ENCODE measurements around the gene CREB3L2. TPM values are rescaled to one million over a fixed set of nuclear protein-coding genes. Genes with fewer than 3 reads are reported as not detected.

The CREB3L2 gene
- total RNA-seq, 1 experiment from 2014 or later: 41.2 TPM

- no peaks in the 10 kb centered on the region for H3K27me3 ChIP-seq (ENCODE audit: insufficient read depth, low read depth)
- intact Hi-C loops (cut with micrococcal nuclease; ENCODE audit: unreplicated experiment): no loop called here
- H4K20me1 ChIP-seq (ENCODE audit: insufficient read depth): no peaks in the 10 kb centered on the region
- H3K9me3 ChIP-seq (ENCODE audit: insufficient read depth, low read depth): 0 out of 2 replicates have a peak, but pooled peaks cover 3% of the 10 kb centered on the region
- peaks cover 68% of the 10 kb centered on the region for H3K79me2 ChIP-seq (ENCODE audit: low read depth)
- H3K4me3 ChIP-seq: no peak overlapping the region
- DNase-seq: no peak
- TF ChIP-seq EZH2 (IDR thresholded peaks at IDR 0.05; ENCODE audit: low read depth): no peak
- no peak for TF ChIP-seq CTCF (conservative IDR thresholded peaks at IDR 0.05)
- H2AFZ ChIP-seq: no peak overlapping the region
- no peak overlapping the region for H3K27ac ChIP-seq
- no peak overlapping the region for H3K4me2 ChIP-seq
- no peaks in the 10 kb centered on the region for H3K36me3 ChIP-seq (ENCODE audit: low read depth)
- no peaks in the 10 kb centered on the region for H3K9me2 ChIP-seq (ENCODE audit: insufficient read depth)
- POLR2A ChIA-PET (ENCODE audit: unreplicated experiment): no interaction called here
- CTCF ChIA-PET: no interaction called here
- BruUV-seq (replicated peaks): no TSS peak
- H3F3A ChIP-seq (ENCODE audit: insufficient read depth, low read depth): peaks cover 28% of the 10 kb centered on the region
- peaks cover 27% of the 10 kb centered on the region for H3K4me1 ChIP-seq (replicated peaks; ENCODE audit: insufficient read depth)
Measured at GRCh38 chr7:137974766-137975165, 27.1 kb downstream of the CREB3L2 start.

- no peaks in the 10 kb centered on the region for H3K36me3 ChIP-seq (ENCODE audit: low read depth)
- H2AFZ ChIP-seq: no peak overlapping the region
- peaks cover 18% of the 10 kb centered on the region for H3K4me1 ChIP-seq (replicated peaks; ENCODE audit: insufficient read depth)
- H3K4me3 ChIP-seq: no peak overlapping the region
- no peak for TF ChIP-seq EZH2 (IDR thresholded peaks at IDR 0.05; ENCODE audit: low read depth)
- no peak for TF ChIP-seq CTCF (conservative IDR thresholded peaks at IDR 0.05)
- 0 out of 2 replicates have a peak, but pooled peaks cover 3% of the 10 kb centered on the region for H3F3A ChIP-seq (ENCODE audit: insufficient read depth, low read depth)
- H3K9me3 ChIP-seq (ENCODE audit: insufficient read depth, low read depth): 0 out of 2 replicates have a peak, but pooled peaks cover 3% of the 10 kb centered on the region
- ChIA-PET POLR2A (ENCODE audit: unreplicated experiment) (interaction anchor here (0.6 kb wide), 2 partner anchors 9 to 22 kb away, joined by 4 to 5 read pairs; no protein-coding TSS in a partner anchor), CTCF (interaction anchor here (1.0 kb wide), 1 partner anchor 32 kb away, joined by 3 read pairs; the partner anchor contains the start of gene CREB3L2)
- BruUV-seq (replicated peaks): no TSS peak
- no peaks in the 10 kb centered on the region for H4K20me1 ChIP-seq (ENCODE audit: insufficient read depth)
- H3K4me2 ChIP-seq: no peak overlapping the region
- DNase-seq: peak; percentile 45 to 49
- H3K27ac ChIP-seq: no peak overlapping the region
- no peaks in the 10 kb centered on the region for H3K27me3 ChIP-seq (ENCODE audit: insufficient read depth, low read depth)
- intact Hi-C loops (cut with micrococcal nuclease; ENCODE audit: unreplicated experiment): no loop called here
- H3K79me2 ChIP-seq (ENCODE audit: low read depth): peaks cover 70% of the 10 kb centered on the region
- no peaks in the 10 kb centered on the region for H3K9me2 ChIP-seq (ENCODE audit: insufficient read depth)
Measured at GRCh38 chr7:137970253-137970975, 31.5 kb downstream of the CREB3L2 start.

- H3K27ac ChIP-seq: no peak overlapping the region
- H3F3A ChIP-seq (ENCODE audit: insufficient read depth, low read depth): 0 out of 2 replicates have a peak, but pooled peaks cover 3% of the 10 kb centered on the region
- no peaks in the 10 kb centered on the region for H4K20me1 ChIP-seq (ENCODE audit: insufficient read depth)
- no peak overlapping the region for H3K4me3 ChIP-seq
- no peaks in the 10 kb centered on the region for H3K36me3 ChIP-seq (ENCODE audit: low read depth)
- H2AFZ ChIP-seq: no peak overlapping the region
- intact Hi-C loops (cut with micrococcal nuclease; ENCODE audit: unreplicated experiment): no loop called here
- no TSS peak for BruUV-seq (replicated peaks)
- H3K4me2 ChIP-seq: no peak overlapping the region
- TF ChIP-seq EZH2 (IDR thresholded peaks at IDR 0.05; ENCODE audit: low read depth) (no peak), CTCF (conservative IDR thresholded peaks at IDR 0.05) (no peak)
- CTCF ChIA-PET: interaction anchor here (0.6 to 1.0 kb wide), 2 partner anchors 32 to 123 kb away, joined by 3 to 6 read pairs; partner anchors contain the start of gene CREB3L2
- H3K9me3 ChIP-seq (ENCODE audit: insufficient read depth, low read depth): 0 out of 2 replicates have a peak, but pooled peaks cover 3% of the 10 kb centered on the region
- peaks cover 22% of the 10 kb centered on the region for H3K4me1 ChIP-seq (replicated peaks; ENCODE audit: insufficient read depth)
- no peak for DNase-seq
- POLR2A ChIA-PET (ENCODE audit: unreplicated experiment): interaction anchor here (0.6 kb wide), 1 partner anchor 9 kb away, joined by 4 read pairs; no protein-coding TSS in a partner anchor
- H3K79me2 ChIP-seq (ENCODE audit: low read depth): peaks cover 73% of the 10 kb centered on the region
- H3K27me3 ChIP-seq (ENCODE audit: insufficient read depth, low read depth): no peaks in the 10 kb centered on the region
- no peaks in the 10 kb centered on the region for H3K9me2 ChIP-seq (ENCODE audit: insufficient read depth)
Measured at GRCh38 chr7:137969828-137970227, 32.1 kb downstream of the CREB3L2 start.

All from PC-9 (cell line).